Measurements from ENCODE around the gene OTOGL.

The OTOGL gene

GRCh38 chr12:80262771-80263170, 163.4 kb downstream of the OTOGL start:
- H3K27me3 ChIP-seq (ENCODE audit: control insufficient read depth, low read length) = peaks cover 3% of the 10 kb centered on the region; the same call in 1 of the 2 replicates
- no peaks in the 10 kb centered on the region for H3K9me2 ChIP-seq (replicated peaks; ENCODE audit: control insufficient read depth, low read length)
- H3K9me3 ChIP-seq (ENCODE audit: control insufficient read depth, insufficient read depth, low read length) = no peaks in the 10 kb centered on the region
- H3K79me2 ChIP-seq (ENCODE audit: control insufficient read depth, low read length) = no peaks in the 10 kb centered on the region
- H3K4me3 ChIP-seq (ENCODE audit: low read length) = no peak overlapping the region
- TF ChIP-seq EZH2phosphoT487 (IDR thresholded peaks at IDR 0.05; ENCODE audit: borderline replicate concordance, low read length) = no peak
- TF ChIP-seq CTCF (IDR thresholded peaks at IDR 0.05; ENCODE audit: low read depth, low read length, poor library complexity, severe bottlenecking) = no peak
- H3K4me1 ChIP-seq (ENCODE audit: control insufficient read depth, low read length) = no peaks in the 10 kb centered on the region
- H3K36me3 ChIP-seq (ENCODE audit: control insufficient read depth, low read length) = no peaks in the 10 kb centered on the region
- H4K20me1 ChIP-seq (ENCODE audit: control insufficient read depth, insufficient read depth, low read depth, low read length) = no peaks in the 10 kb centered on the region
- no peaks in the 10 kb centered on the region for H3F3A ChIP-seq (ENCODE audit: control insufficient read depth, insufficient read depth)
- no peak overlapping the region for H3K4me2 ChIP-seq (ENCODE audit: low read length)
- no peak overlapping the region for H3K27ac ChIP-seq (ENCODE audit: low read depth, low read length)

GRCh38 chr12:80264386-80264785, 165.0 kb downstream of the OTOGL start:
- Histone ChIP-seq H3K27me3 (ENCODE audit: control insufficient read depth, low read length) (peaks cover 3% of the 10 kb centered on the region; the same call in 1 of the 2 replicates), H3K4me3 (ENCODE audit: low read length) (no peak overlapping the region), H3F3A (ENCODE audit: control insufficient read depth, insufficient read depth) (no peaks in the 10 kb centered on the region), H3K4me1 (ENCODE audit: control insufficient read depth, low read length) (no peaks in the 10 kb centered on the region), H3K9me2 (replicated peaks; ENCODE audit: control insufficient read depth, low read length) (no peaks in the 10 kb centered on the region), H3K9me3 (ENCODE audit: control insufficient read depth, insufficient read depth, low read length) (no peaks in the 10 kb centered on the region), H3K27ac (ENCODE audit: low read depth, low read length) (no peak overlapping the region), H4K20me1 (ENCODE audit: control insufficient read depth, insufficient read depth, low read depth, low read length) (no peaks in the 10 kb centered on the region), H3K36me3 (ENCODE audit: control insufficient read depth, low read length) (no peaks in the 10 kb centered on the region), H3K4me2 (ENCODE audit: low read length) (no peak overlapping the region), H3K79me2 (ENCODE audit: control insufficient read depth, low read length) (no peaks in the 10 kb centered on the region)
- no peak for TF ChIP-seq EZH2phosphoT487 (IDR thresholded peaks at IDR 0.05; ENCODE audit: borderline replicate concordance, low read length)
- TF ChIP-seq CTCF (IDR thresholded peaks at IDR 0.05; ENCODE audit: low read depth, low read length, poor library complexity, severe bottlenecking) = no peak

- H3K4me1 ChIP-seq (ENCODE audit: control insufficient read depth, low read length) = no peaks in the 10 kb centered on the region
- no peaks in the 10 kb centered on the region for H3K36me3 ChIP-seq (ENCODE audit: control insufficient read depth, low read length)
- peaks cover 3% of the 10 kb centered on the region; the same call in 1 of the 2 replicates for H3K27me3 ChIP-seq (ENCODE audit: control insufficient read depth, low read length)
- TF ChIP-seq CTCF (IDR thresholded peaks at IDR 0.05; ENCODE audit: low read depth, low read length, poor library complexity, severe bottlenecking) (no peak), EZH2phosphoT487 (IDR thresholded peaks at IDR 0.05; ENCODE audit: borderline replicate concordance, low read length) (no peak)
- no peaks in the 10 kb centered on the region for H3F3A ChIP-seq (ENCODE audit: control insufficient read depth, insufficient read depth)
- no peak overlapping the region for H3K4me2 ChIP-seq (ENCODE audit: low read length)
- no peaks in the 10 kb centered on the region for H3K9me2 ChIP-seq (replicated peaks; ENCODE audit: control insufficient read depth, low read length)
- H3K27ac ChIP-seq (ENCODE audit: low read depth, low read length) = no peak overlapping the region
- H3K4me3 ChIP-seq (ENCODE audit: low read length) = no peak overlapping the region
- no peaks in the 10 kb centered on the region for H3K9me3 ChIP-seq (ENCODE audit: control insufficient read depth, insufficient read depth, low read length)
- H3K79me2 ChIP-seq (ENCODE audit: control insufficient read depth, low read length) = no peaks in the 10 kb centered on the region
- no peaks in the 10 kb centered on the region for H4K20me1 ChIP-seq (ENCODE audit: control insufficient read depth, insufficient read depth, low read depth, low read length)
These were observed 165.6 kb downstream of the OTOGL start for GRCh38 chr12:80264891-80265290.
